Suprapubic skin (tissue), 4 donors: ENCODE measurements around the gene CHST11. TPM values are rescaled to one million over a fixed set of nuclear protein-coding genes. Genes with fewer than 3 reads are reported as not detected.

ENCODE experiments used
- DNase-seq, 2 donors: peaks; one replicate each; pipeline ENCODE4 v3.0.0-alpha.2; 2019; ENCODE audit warnings: low spot score in 2 of 2
- H3K27ac ChIP-seq: fragments of 200-600 bp; sonication (generic); one replicate; pipeline ENCODE4 v1.5.1; 2019
- H3K27me3 ChIP-seq: fragments of 200-600 bp; sonication (generic); one replicate; pipeline ENCODE4 v1.5.1; 2019
- H3K36me3 ChIP-seq: fragments of 200-600 bp; sonication (generic); one replicate; pipeline ENCODE4 v1.5.1; 2019
- H3K4me1 ChIP-seq: fragments of 200-600 bp; sonication (generic); one replicate; pipeline ENCODE4 v1.5.1; 2019
- H3K4me3 ChIP-seq: fragments of 200-600 bp; sonication (generic); one replicate; pipeline ENCODE4 v1.5.1; 2019; ENCODE audit warnings: mild to moderate bottlenecking
- H3K9me3 ChIP-seq: fragments of 200-600 bp; sonication (generic); one replicate; pipeline ENCODE4 v1.5.1; 2019
- CTCF ChIP-seq, 2 donors: fragments of 200-600 bp in 1 of 2; fragments of 450-650 bp in 1 of 2; sonication (generic) in 1 of 2; IDR thresholded peaks; one replicate each; pipeline ENCODE4 v1.5.1; 2016 to 2019; ENCODE audit warnings: antibody characterized with exemption in 2 of 2, mild to moderate bottlenecking in 1 of 2, moderate library complexity in 1 of 2
- EP300 ChIP-seq: sonication (generic); formaldehyde crosslinking; IDR thresholded peaks from one replicate; pipeline ENCODE4 v1.6.1; 2017; ENCODE audit warnings: antibody characterized with exemption
- POLR2A ChIP-seq, 2 donors: fragments of 450-650 bp; IDR thresholded peaks; one replicate each; pipeline ENCODE4 v1.6.1; 2017; ENCODE audit warnings: antibody characterized with exemption in 2 of 2, mild to moderate bottlenecking in 2 of 2, moderate library complexity in 2 of 2
- POLR2AphosphoS5 ChIP-seq, 3 donors: sonication (generic); formaldehyde crosslinking; IDR thresholded peaks; one replicate each; pipeline ENCODE4 v1.6.1; 2017; ENCODE audit warnings: antibody characterized with exemption in 3 of 3
- WGBS: methylation state at CpG from one replicate; pipeline ENCODE4 v1.1.5; 2018; 5-methylcytosine and 5-hydroxymethylcytosine counted together
- total RNA-seq, 4 donors: library from RNA; depleted of rRNA; stranded (reverse); fragments of >200 nt; gene quantifications; one replicate each; pipeline ENCODE4 v1.1.0, GENCODE V29; 2016

The CHST11 gene
- total RNA-seq, 4 donors from 2014 or later, result 1.8 to 5.8 (median 3.8) TPM

- TF ChIP-seq EP300 (no peak), POLR2A (IDR thresholded peaks at IDR 0.05) (no peak), CTCF (IDR thresholded peaks at IDR 0.05) (no peak), POLR2AphosphoS5 (IDR thresholded peaks at IDR 0.05) (no peak)
- H3K4me1 ChIP-seq, result peaks cover 8% of the 10 kb centered on the region
- 95% methylated on average over 3 of the region's 3 CpGs for WGBS
Observed at GRCh38 chr12:104507672-104508071, 50.9 kb downstream of the CHST11 start.

GRCh38 chr12:104508752-104509446, 52.2 kb downstream of the CHST11 start:
- Histone ChIP-seq H3K4me1 (peaks cover 8% of the 10 kb centered on the region), H3K27ac (no peak overlapping the region), H3K4me3 (no peak overlapping the region), H3K27me3 (peaks cover 4% of the 10 kb centered on the region), H3K36me3 (no peaks in the 10 kb centered on the region), H3K9me3 (no peaks in the 10 kb centered on the region)
- TF ChIP-seq POLR2AphosphoS5 (IDR thresholded peaks at IDR 0.05) (no peak), EP300 (no peak), POLR2A (IDR thresholded peaks at IDR 0.05) (no peak), CTCF (IDR thresholded peaks at IDR 0.05) (no peak)
- WGBS, result 95% methylated on average over 2 of the region's 2 CpGs
- no peak for DNase-seq

More at GRCh38 chr12:104507672-104508071, 50.9 kb downstream of the CHST11 start:
- H3K27me3 ChIP-seq, result peaks cover 4% of the 10 kb centered on the region
- no peak for DNase-seq
- H3K9me3 ChIP-seq, result no peaks in the 10 kb centered on the region
- no peak overlapping the region for H3K4me3 ChIP-seq
- H3K27ac ChIP-seq, result no peak overlapping the region
- H3K36me3 ChIP-seq, result no peaks in the 10 kb centered on the region

- Histone ChIP-seq H3K9me3 (no peaks in the 10 kb centered on the region), H3K4me3 (no peak overlapping the region), H3K4me1 (peaks cover 8% of the 10 kb centered on the region), H3K27me3 (peaks cover 4% of the 10 kb centered on the region), H3K27ac (no peak overlapping the region), H3K36me3 (no peaks in the 10 kb centered on the region)
- no peak for DNase-seq
- TF ChIP-seq POLR2AphosphoS5 (IDR thresholded peaks at IDR 0.05) (no peak), EP300 (no peak), CTCF (IDR thresholded peaks at IDR 0.05) (no peak), POLR2A (IDR thresholded peaks at IDR 0.05) (no peak)
- WGBS, result 54% methylated on average over 2 of the region's 2 CpGs
Observed at GRCh38 chr12:104510145-104510872, 53.6 kb downstream of the CHST11 start.

GRCh38 chr12:104510873-104511440, 54.2 kb downstream of the CHST11 start:
- H3K4me1 ChIP-seq, result peaks cover 8% of the 10 kb centered on the region
- TF ChIP-seq POLR2AphosphoS5 (IDR thresholded peaks at IDR 0.05) (no peak), POLR2A (IDR thresholded peaks at IDR 0.05) (no peak)
- H3K27me3 ChIP-seq, result peaks cover 4% of the 10 kb centered on the region
- no peak overlapping the region for H3K4me3 ChIP-seq
- no peak overlapping the region for H3K27ac ChIP-seq
- H3K36me3 ChIP-seq, result no peaks in the 10 kb centered on the region
- no peak for DNase-seq
- H3K9me3 ChIP-seq, result no peaks in the 10 kb centered on the region
- WGBS, result 68% methylated on average over 2 of the region's 2 CpGs

GRCh38 chr12:104513681-104514080, 56.9 kb downstream of the CHST11 start:
- no peaks in the 10 kb centered on the region for H3K9me3 ChIP-seq
- 85% methylated on average over 6 of the region's 6 CpGs for WGBS
- TF ChIP-seq POLR2AphosphoS5 (IDR thresholded peaks at IDR 0.05), result no peak
- no peak for TF ChIP-seq EP300
- peaks cover 8% of the 10 kb centered on the region for H3K4me1 ChIP-seq
- H3K27me3 ChIP-seq, result no peaks in the 10 kb centered on the region
- no peak for DNase-seq
- no peak overlapping the region for H3K4me3 ChIP-seq
- no peak overlapping the region for H3K27ac ChIP-seq
- H3K36me3 ChIP-seq, result no peaks in the 10 kb centered on the region
